CD4-positive, CD25-positive, alpha-beta regulatory T cell (primary cell): Measurements from ENCODE around the gene PDIA6. TPM values are rescaled to one million over a fixed set of nuclear protein-coding genes. Genes with fewer than 3 reads are reported as not detected.

Experiments used
- ATAC-seq, 2 donors: fragments of 150-1000 bp; cut with Tn5 transposase; one replicate each; pipeline ENCODE4 v1.10.0; 2021; ENCODE audit warnings: low read depth in 2 of 2, moderate number of reproducible peaks in 2 of 2, moderate library complexity in 1 of 2
- DNase-seq, 3 donors: peaks; one replicate each; pipeline versions ENCODE4 v3.0.0 to v3.0.0-alpha.2; 2012 to 2022; ENCODE audit warnings: mixed read lengths in 1 of 3
- H3K27ac ChIP-seq: one replicate; pipeline ENCODE4 v1.7.0; 2013; ENCODE audit warnings: mild to moderate bottlenecking, low read length; ENCODE audit not compliant: insufficient read depth, poor library complexity, severe bottlenecking
- H3K27me3 ChIP-seq: one replicate; pipeline ENCODE4 v1.7.0; 2013; ENCODE audit warnings: low read length; ENCODE audit not compliant: control insufficient read depth, insufficient read depth
- H3K36me3 ChIP-seq: one replicate; pipeline ENCODE4 v1.7.0; 2013; ENCODE audit warnings: mild to moderate bottlenecking, low read length, moderate library complexity; ENCODE audit not compliant: control insufficient read depth, insufficient read depth
- H3K4me1 ChIP-seq: 2 replicates; pipeline ENCODE4 v1.7.0; 2013; ENCODE audit warnings: mild to moderate bottlenecking, low read length; ENCODE audit not compliant: insufficient read depth, control insufficient read depth, poor library complexity, severe bottlenecking
- H3K4me3 ChIP-seq: one replicate; pipeline ENCODE4 v1.7.0; 2013; ENCODE audit warnings: low read depth, mild to moderate bottlenecking, low read length, moderate library complexity
- H3K9me3 ChIP-seq, 2 experiments: 1 replicate in 1 of 2; 2 replicates in 1 of 2; pipeline ENCODE4 v1.7.0; 2013; ENCODE audit warnings: low read length in 2 of 2, mild to moderate bottlenecking in 1 of 2, moderate library complexity in 1 of 2; ENCODE audit not compliant: control insufficient read depth in 2 of 2
- H3K27ac Mint-ChIP-seq, 3 donors: one replicate each; pipeline ENCODE4 v1.8.0; 2020 to 2022; ENCODE audit warnings: mild to moderate bottlenecking in 3 of 3, mixed read lengths in 3 of 3, moderate library complexity in 2 of 3
- H3K27me3 Mint-ChIP-seq: one replicate; pipeline ENCODE4 v1.8.0; 2022; ENCODE audit warnings: mild to moderate bottlenecking, mixed read lengths
- H3K36me3 Mint-ChIP-seq: one replicate; pipeline ENCODE4 v1.8.0; 2020; ENCODE audit warnings: mixed read lengths
- H3K4me1 Mint-ChIP-seq, 4 donors: one replicate each; pipeline ENCODE4 v1.8.0; 2020 to 2022; ENCODE audit warnings: mixed read lengths in 4 of 4, mild to moderate bottlenecking in 1 of 4
- H3K4me3 Mint-ChIP-seq, 4 donors: one replicate each; pipeline ENCODE4 v1.8.0; 2020 to 2022; ENCODE audit warnings: mild to moderate bottlenecking in 4 of 4, mixed read lengths in 4 of 4, moderate library complexity in 3 of 4
- H3K9me3 Mint-ChIP-seq, 7 donors: one replicate each; pipeline ENCODE4 v1.8.0; 2020 to 2022; ENCODE audit warnings: mixed read lengths in 7 of 7, mild to moderate bottlenecking in 3 of 7, moderate library complexity in 2 of 7
- polyA plus RNA-seq, 4 donors: library from polyadenylated mRNA; unstranded; fragments of 300-500 nt; fragmentation: Illumina TruSeq; gene quantifications; one replicate each; pipeline ENCODE4 v1.2.3, GENCODE V29; 2021
- total RNA-seq: library from RNA; stranded (reverse); gene quantifications from one replicate; pipeline ENCODE4 v1.2.3, GENCODE V29; 2022

Gene PDIA6
- total and polyA plus RNA-seq, 5 donors from 2014 or later: 48.0 to 186 (median 116) TPM

GRCh38 chr2:10764096-10764785 is 48.3 kb downstream of the PDIA6 start:
- Mint-ChIP-seq H3K4me3 (no peak overlapping the region), H3K4me1 (no peaks in the 10 kb centered on the region), H3K27ac (no peak overlapping the region), H3K27me3 (no peaks in the 10 kb centered on the region), H3K9me3 (no peaks in the 10 kb centered on the region), H3K36me3 (no peaks in the 10 kb centered on the region)
- DNase-seq (no peak), ATAC-seq (no peak)
- H3K27me3 ChIP-seq: no peaks in the 10 kb centered on the region
- H3K4me3 ChIP-seq: no peak overlapping the region
- H3K36me3 ChIP-seq: no peaks in the 10 kb centered on the region
- no peaks in the 10 kb centered on the region for H3K9me3 ChIP-seq
- H3K4me1 ChIP-seq: no peaks in the 10 kb centered on the region
- H3K27ac ChIP-seq: no peak overlapping the region

- no peaks in the 10 kb centered on the region for H3K4me1 ChIP-seq
- no peaks in the 10 kb centered on the region for H3K27me3 Mint-ChIP-seq
- H3K4me3 ChIP-seq: no peak overlapping the region
- DNase-seq (no peak), ATAC-seq (no peak)
- H3K9me3 Mint-ChIP-seq: no peaks in the 10 kb centered on the region
- no peaks in the 10 kb centered on the region for H3K4me1 Mint-ChIP-seq
- no peak overlapping the region for H3K4me3 Mint-ChIP-seq
- no peaks in the 10 kb centered on the region for H3K36me3 ChIP-seq
- H3K9me3 ChIP-seq: no peaks in the 10 kb centered on the region
- no peak overlapping the region for H3K27ac ChIP-seq
- H3K27ac Mint-ChIP-seq: no peak overlapping the region
- H3K27me3 ChIP-seq: no peaks in the 10 kb centered on the region
- H3K36me3 Mint-ChIP-seq: no peaks in the 10 kb centered on the region
Measured at GRCh38 chr2:10763461-10763800, 49.2 kb downstream of the PDIA6 start.

- DNase-seq: no peak
- Mint-ChIP-seq H3K9me3 (no peaks in the 10 kb centered on the region), H3K27ac (no peak overlapping the region), H3K4me1 (no peaks in the 10 kb centered on the region), H3K27me3 (no peaks in the 10 kb centered on the region), H3K36me3 (no peaks in the 10 kb centered on the region), H3K4me3 (no peak overlapping the region)
- Histone ChIP-seq H3K27ac (no peak overlapping the region), H3K9me3 (no peaks in the 10 kb centered on the region), H3K4me3 (no peak overlapping the region), H3K4me1 (no peaks in the 10 kb centered on the region), H3K36me3 (no peaks in the 10 kb centered on the region), H3K27me3 (no peaks in the 10 kb centered on the region)
- no peak for ATAC-seq
Measured at GRCh38 chr2:10762651-10763460, 49.7 kb downstream of the PDIA6 start.

GRCh38 chr2:10761591-10761990 is 51.0 kb downstream of the PDIA6 start:
- Histone ChIP-seq H3K9me3 (no peaks in the 10 kb centered on the region), H3K36me3 (no peaks in the 10 kb centered on the region), H3K4me1 (no peaks in the 10 kb centered on the region), H3K4me3 (no peak overlapping the region), H3K27me3 (no peaks in the 10 kb centered on the region), H3K27ac (no peak overlapping the region)
- Mint-ChIP-seq H3K4me3 (no peak overlapping the region), H3K27ac (no peak overlapping the region), H3K27me3 (no peaks in the 10 kb centered on the region), H3K9me3 (no peaks in the 10 kb centered on the region), H3K36me3 (no peaks in the 10 kb centered on the region), H3K4me1 (no peaks in the 10 kb centered on the region)
- ATAC-seq (no peak), DNase-seq (no peak)

GRCh38 chr2:10760794-10761504 is 51.6 kb downstream of the PDIA6 start:
- DNase-seq (no peak), ATAC-seq (no peak)
- H3K4me1 Mint-ChIP-seq: no peaks in the 10 kb centered on the region
- Histone ChIP-seq H3K27ac (no peak overlapping the region), H3K36me3 (no peaks in the 10 kb centered on the region), H3K4me3 (no peak overlapping the region), H3K27me3 (no peaks in the 10 kb centered on the region), H3K9me3 (no peaks in the 10 kb centered on the region), H3K4me1 (no peaks in the 10 kb centered on the region)
- H3K27ac Mint-ChIP-seq: peak overlapping the region in 1 of 3 donors; percentile 51
- no peaks in the 10 kb centered on the region for H3K36me3 Mint-ChIP-seq
- H3K9me3 Mint-ChIP-seq: no peaks in the 10 kb centered on the region
- H3K4me3 Mint-ChIP-seq: peak overlapping the region in 1 of 4 donors; percentile 31
- H3K27me3 Mint-ChIP-seq: no peaks in the 10 kb centered on the region

GRCh38 chr2:10759151-10759714 is 53.4 kb downstream of the PDIA6 start:
- Mint-ChIP-seq H3K4me3 (no peak overlapping the region), H3K4me1 (no peaks in the 10 kb centered on the region), H3K27ac (peak overlapping the region in 1 of 3 donors; percentile 14), H3K36me3 (no peaks in the 10 kb centered on the region), H3K9me3 (no peaks in the 10 kb centered on the region), H3K27me3 (no peaks in the 10 kb centered on the region)
- no peak overlapping the region for H3K4me3 ChIP-seq
- H3K27me3 ChIP-seq: no peaks in the 10 kb centered on the region
- H3K9me3 ChIP-seq: no peaks in the 10 kb centered on the region
- H3K27ac ChIP-seq: no peak overlapping the region
- DNase-seq (no peak), ATAC-seq (no peak)
- H3K4me1 ChIP-seq: no peaks in the 10 kb centered on the region
- H3K36me3 ChIP-seq: no peaks in the 10 kb centered on the region

GRCh38 chr2:10757814-10758286 is 54.7 kb downstream of the PDIA6 start:
- Histone ChIP-seq H3K9me3 (no peaks in the 10 kb centered on the region), H3K27ac (no peak overlapping the region), H3K4me1 (no peaks in the 10 kb centered on the region), H3K36me3 (no peaks in the 10 kb centered on the region), H3K4me3 (no peak overlapping the region), H3K27me3 (no peaks in the 10 kb centered on the region)
- DNase-seq (no peak), ATAC-seq (no peak)
- Mint-ChIP-seq H3K27me3 (no peaks in the 10 kb centered on the region), H3K36me3 (no peaks in the 10 kb centered on the region), H3K9me3 (no peaks in the 10 kb centered on the region), H3K4me1 (no peaks in the 10 kb centered on the region), H3K4me3 (no peak overlapping the region), H3K27ac (no peak overlapping the region)
